ENCODE data around the gene TGFBR3.

The TGFBR3 gene

GRCh38 chr1:91827459-91828321, 58.3 kb downstream of the TGFBR3 start:
- TF ChIP-seq CTCF (IDR thresholded peaks at IDR 0.05; ENCODE audit: low read depth, low read length): no peak
- no peak overlapping the region for H3K4me3 ChIP-seq (replicated peaks in 1 of 2; ENCODE audit: low read depth in 2 of 2, low read length in 2 of 2)
- no peak for DNase-seq (ENCODE audit: low read depth in 2 of 2)

- H3K4me3 ChIP-seq (replicated peaks in 1 of 2; ENCODE audit: low read depth in 2 of 2, low read length in 2 of 2): no peak overlapping the region
- no peak for DNase-seq (ENCODE audit: low read depth in 2 of 2)
- TF ChIP-seq CTCF (IDR thresholded peaks at IDR 0.05; ENCODE audit: low read depth, low read length): no peak
Measured at GRCh38 chr1:91827087-91827458, 58.9 kb downstream of the TGFBR3 start.

GRCh38 chr1:91826649-91827048, 59.3 kb downstream of the TGFBR3 start:
- no peak overlapping the region for H3K4me3 ChIP-seq (replicated peaks in 1 of 2; ENCODE audit: low read depth in 2 of 2, low read length in 2 of 2)
- DNase-seq (ENCODE audit: low read depth in 2 of 2): no peak
- TF ChIP-seq CTCF (IDR thresholded peaks at IDR 0.05; ENCODE audit: low read depth, low read length): no peak

DNA sequence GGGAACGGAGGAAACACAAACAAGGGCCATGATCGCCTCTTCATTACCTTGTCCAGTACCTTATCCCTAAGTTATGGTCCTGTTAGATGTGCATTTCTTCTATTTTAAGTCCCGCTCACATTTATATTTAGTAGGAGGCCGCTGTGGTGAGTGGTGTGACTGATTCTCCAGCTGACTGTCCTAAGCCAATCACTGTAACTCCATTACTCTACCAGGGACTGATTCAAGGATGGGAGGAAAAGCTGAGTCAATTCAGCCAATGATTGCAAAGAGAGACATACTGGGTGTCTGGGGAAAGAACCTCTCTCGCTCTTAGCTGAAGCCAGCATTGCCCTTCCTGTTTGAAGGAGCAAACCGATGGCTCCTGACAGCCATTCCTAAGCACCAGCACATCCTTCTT, 59.7 kb downstream of the TGFBR3 start:
- no peak overlapping the region for H3K4me3 ChIP-seq (replicated peaks in 1 of 2; ENCODE audit: low read depth in 2 of 2, low read length in 2 of 2)
- DNase-seq (ENCODE audit: low read depth in 2 of 2): no peak
- TF ChIP-seq CTCF (IDR thresholded peaks at IDR 0.05; ENCODE audit: low read depth, low read length): no peak

DNA sequence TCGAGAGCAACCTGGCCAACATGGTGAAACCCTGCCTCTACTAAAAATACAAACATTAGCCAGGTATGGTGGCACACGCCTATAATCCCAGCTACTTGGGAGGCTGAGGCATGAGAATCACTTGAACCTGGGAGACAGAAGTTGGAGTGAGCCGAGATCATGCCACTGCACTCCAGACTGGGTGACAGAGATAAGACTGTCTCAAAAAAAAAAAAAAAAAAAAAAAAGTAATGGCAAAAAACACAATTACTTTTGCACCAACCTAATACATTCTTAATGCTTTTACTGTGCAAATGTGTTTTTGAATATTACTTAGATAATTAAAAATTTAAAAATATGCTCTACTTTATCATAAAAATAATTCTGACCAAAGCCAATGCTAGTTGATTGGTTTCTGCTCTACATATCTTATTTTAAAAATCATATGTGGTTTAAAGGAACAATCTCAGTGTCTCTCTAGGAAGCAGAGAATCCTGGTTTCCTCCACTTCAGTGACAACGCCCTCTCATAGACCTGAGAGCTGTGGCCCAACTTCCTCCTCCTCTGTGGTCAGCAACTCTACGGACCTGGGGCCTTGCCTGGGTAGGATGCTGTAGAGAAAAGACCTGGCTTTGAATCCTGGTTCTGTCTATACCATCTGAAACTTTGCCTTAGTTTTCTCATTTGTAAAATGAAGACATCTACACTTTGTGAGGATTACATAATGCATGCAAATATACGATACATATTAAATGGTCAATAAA, 64.7 kb downstream of the TGFBR3 start:
- no peak for DNase-seq (ENCODE audit: low read depth in 2 of 2)
- no peak overlapping the region for H3K4me3 ChIP-seq (replicated peaks in 1 of 2; ENCODE audit: low read depth in 2 of 2, low read length in 2 of 2)
- TF ChIP-seq CTCF (IDR thresholded peaks at IDR 0.05; ENCODE audit: low read depth, low read length): no peak

GRCh38 chr1:91819038-91819788, 66.7 kb downstream of the TGFBR3 start:
- no peak for DNase-seq (ENCODE audit: low read depth in 2 of 2)
- H3K4me3 ChIP-seq (replicated peaks in 1 of 2; ENCODE audit: low read depth in 2 of 2, low read length in 2 of 2): no peak overlapping the region
- TF ChIP-seq CTCF (IDR thresholded peaks at IDR 0.05; ENCODE audit: low read depth, low read length): no peak

Measured in cardiac fibroblast (primary cell).